ENCODE results near the gene LRPAP1. TPM values are rescaled to one million over a fixed set of nuclear protein-coding genes. Genes with fewer than 3 reads are reported as not detected.
"Not testable (repeated sequence)": the region's sequence is repeated elsewhere in the genome, so short reads cannot be mapped to it uniquely, and the experiment has no call there.

The LRPAP1 gene
- polyA plus RNA-seq, 1 donor, result 219 TPM

GRCh38 chr4:3550792-3551325, 18.6 kb upstream of the LRPAP1 start:
- not testable (repeated sequence) for H3K27ac ChIP-seq (ENCODE audit: low read length); H3K4me3 ChIP-seq (ENCODE audit: low read length); H3K9me3 ChIP-seq (ENCODE audit: control insufficient read depth, low read depth, low read length); H3K36me3 ChIP-seq (ENCODE audit: control insufficient read depth, insufficient read depth, low read length); DNase-seq; H3K4me1 ChIP-seq (ENCODE audit: control insufficient read depth, insufficient read depth, low read length); H3K27me3 ChIP-seq (ENCODE audit: control insufficient read depth, insufficient read depth, low read length)
- WGBS (ENCODE audit: insufficient coverage, low lambda C conversion rate), result no CpG with 5 or more reads among the region's 12 CpGs

DNA sequence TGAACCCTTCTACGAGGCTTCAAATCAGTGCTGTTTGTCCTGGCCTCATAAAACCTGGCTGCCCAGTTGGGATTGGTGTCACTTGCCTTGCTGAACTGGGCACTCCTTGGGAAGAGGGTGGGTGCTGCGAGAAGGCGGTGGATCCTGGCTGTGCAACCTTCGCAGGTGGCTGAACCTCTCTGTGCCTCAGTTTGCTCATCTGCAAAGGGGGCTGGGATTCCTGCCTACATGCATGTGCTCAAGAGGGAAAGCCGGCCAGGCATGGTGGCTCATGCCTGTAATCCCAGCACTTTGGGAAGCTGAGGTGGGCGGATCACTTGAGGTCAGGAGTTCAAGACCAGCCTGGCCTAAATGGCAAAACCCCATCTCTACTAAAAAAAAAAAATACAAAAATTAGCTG, 17.8 kb upstream of the LRPAP1 start:
- no CpG with 5 or more reads among the region's 6 CpGs for WGBS (ENCODE audit: insufficient coverage, low lambda C conversion rate)
- H3K9me3 ChIP-seq (ENCODE audit: control insufficient read depth, low read depth, low read length); H3K36me3 ChIP-seq (ENCODE audit: control insufficient read depth, insufficient read depth, low read length); H3K4me1 ChIP-seq (ENCODE audit: control insufficient read depth, insufficient read depth, low read length); H3K27ac ChIP-seq (ENCODE audit: low read length); DNase-seq; H3K27me3 ChIP-seq (ENCODE audit: control insufficient read depth, insufficient read depth, low read length); H3K4me3 ChIP-seq (ENCODE audit: low read length): not testable (repeated sequence)

DNA sequence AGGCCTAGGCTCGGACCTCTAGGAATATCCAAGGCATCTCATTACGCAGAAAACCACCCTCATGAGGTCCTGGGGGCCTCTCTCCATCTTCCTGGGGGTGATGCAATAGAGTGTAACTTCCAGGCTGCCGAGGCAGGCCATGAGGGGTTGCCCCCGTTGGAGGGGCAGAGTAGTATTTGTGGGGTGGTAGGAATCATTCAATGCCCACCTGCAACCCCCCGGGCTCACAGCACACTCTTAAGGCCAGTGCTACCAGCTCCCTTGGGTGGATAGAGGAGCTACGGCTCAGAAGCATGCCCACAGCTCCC, 17.4 kb upstream of the LRPAP1 start:
- not testable (repeated sequence) for H3K4me1 ChIP-seq (ENCODE audit: control insufficient read depth, insufficient read depth, low read length); H3K27me3 ChIP-seq (ENCODE audit: control insufficient read depth, insufficient read depth, low read length); DNase-seq; H3K9me3 ChIP-seq (ENCODE audit: control insufficient read depth, low read depth, low read length); H3K27ac ChIP-seq (ENCODE audit: low read length); H3K4me3 ChIP-seq (ENCODE audit: low read length); H3K36me3 ChIP-seq (ENCODE audit: control insufficient read depth, insufficient read depth, low read length)
- no CpG with 5 or more reads among the region's 6 CpGs for WGBS (ENCODE audit: insufficient coverage, low lambda C conversion rate)

DNA sequence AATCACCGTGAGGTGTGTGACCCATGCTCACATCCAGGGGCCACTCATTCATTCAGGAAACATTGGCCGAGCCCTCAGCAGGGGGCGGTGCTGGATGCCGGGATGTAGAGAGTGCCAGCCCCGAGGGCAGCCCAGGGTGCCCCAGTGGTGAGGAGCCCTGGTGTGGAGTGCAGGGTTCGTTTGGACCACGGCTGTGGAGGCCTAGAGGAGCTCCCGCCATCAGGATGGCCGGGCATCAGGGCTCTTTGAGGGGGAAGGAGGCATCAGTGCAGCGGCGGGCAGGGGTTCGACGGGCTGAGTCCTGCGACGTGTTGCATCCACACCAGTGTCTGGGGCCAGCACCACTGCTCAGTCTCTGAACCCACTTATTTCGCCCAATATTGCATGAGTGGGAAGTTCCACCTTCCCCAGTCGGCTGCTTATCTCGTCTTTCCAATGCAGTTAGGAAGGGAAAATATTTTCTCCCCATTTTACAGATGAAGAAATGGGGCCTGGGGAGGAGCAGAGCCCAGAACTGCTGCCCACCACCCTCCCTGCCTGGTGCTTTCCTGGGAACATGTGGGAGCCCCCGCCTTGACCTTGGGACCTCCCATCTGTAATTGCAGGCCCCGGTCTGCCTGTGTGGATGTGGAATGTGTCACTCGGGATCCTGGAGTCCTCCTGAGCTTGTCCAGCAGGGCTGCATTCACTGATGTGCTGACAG, 16.9 kb upstream of the LRPAP1 start:
- H3K9me3 ChIP-seq (ENCODE audit: control insufficient read depth, low read depth, low read length); H3K4me3 ChIP-seq (ENCODE audit: low read length); H3K27me3 ChIP-seq (ENCODE audit: control insufficient read depth, insufficient read depth, low read length); H3K27ac ChIP-seq (ENCODE audit: low read length); H3K4me1 ChIP-seq (ENCODE audit: control insufficient read depth, insufficient read depth, low read length); DNase-seq; H3K36me3 ChIP-seq (ENCODE audit: control insufficient read depth, insufficient read depth, low read length): not testable (repeated sequence)
- no CpG with 5 or more reads among the region's 21 CpGs for WGBS (ENCODE audit: insufficient coverage, low lambda C conversion rate)

DNA sequence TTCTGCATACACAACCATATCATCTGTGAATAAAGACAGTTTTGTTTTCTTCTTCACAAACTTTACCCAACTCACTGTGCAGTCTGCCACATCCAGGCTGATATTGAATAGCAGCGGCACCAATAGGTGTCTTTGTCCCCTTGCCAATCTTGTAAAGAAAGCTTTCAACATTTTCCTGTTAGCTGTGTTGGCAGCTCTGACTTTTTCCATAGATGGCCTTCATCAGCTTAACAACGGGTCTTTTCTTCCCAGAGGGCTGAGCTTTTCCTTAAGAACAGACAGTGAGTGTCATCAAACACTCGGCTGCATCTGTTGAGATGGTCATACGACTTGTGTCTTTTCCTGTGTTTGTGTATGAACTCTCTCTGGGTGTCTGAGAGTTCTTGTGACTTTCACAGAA, 14.5 kb upstream of the LRPAP1 start:
- DNase-seq; H3K36me3 ChIP-seq (ENCODE audit: control insufficient read depth, insufficient read depth, low read length); H3K27me3 ChIP-seq (ENCODE audit: control insufficient read depth, insufficient read depth, low read length); H3K27ac ChIP-seq (ENCODE audit: low read length); H3K9me3 ChIP-seq (ENCODE audit: control insufficient read depth, low read depth, low read length); H3K4me3 ChIP-seq (ENCODE audit: low read length); H3K4me1 ChIP-seq (ENCODE audit: control insufficient read depth, insufficient read depth, low read length): not testable (repeated sequence)
- WGBS (ENCODE audit: insufficient coverage, low lambda C conversion rate), result no CpG with 5 or more reads among the region's 4 CpGs

DNA sequence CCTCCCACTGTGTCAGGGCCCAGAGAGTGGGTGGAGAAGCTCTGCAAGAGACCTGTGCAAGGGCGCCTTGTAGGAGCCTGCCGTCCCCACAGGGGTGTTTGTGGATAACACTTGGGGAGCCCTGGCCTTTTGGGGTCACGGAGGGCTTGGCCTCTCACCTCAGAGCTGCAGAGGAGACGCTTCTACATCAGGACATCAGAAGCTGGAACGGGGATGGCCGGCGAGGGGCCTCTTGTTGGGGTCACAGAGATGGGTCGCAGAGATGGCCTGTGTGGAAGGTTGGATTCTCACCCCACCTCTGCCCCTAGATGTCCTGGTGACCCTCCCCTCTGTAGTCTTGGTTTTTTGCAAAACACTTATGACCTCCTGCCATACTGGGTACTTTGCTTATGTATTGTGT, 13.1 kb upstream of the LRPAP1 start:
- not testable (repeated sequence) for H3K27me3 ChIP-seq (ENCODE audit: control insufficient read depth, insufficient read depth, low read length); H3K9me3 ChIP-seq (ENCODE audit: control insufficient read depth, low read depth, low read length); H3K4me1 ChIP-seq (ENCODE audit: control insufficient read depth, insufficient read depth, low read length); H3K27ac ChIP-seq (ENCODE audit: low read length); H3K4me3 ChIP-seq (ENCODE audit: low read length); DNase-seq; H3K36me3 ChIP-seq (ENCODE audit: control insufficient read depth, insufficient read depth, low read length)
- WGBS (ENCODE audit: insufficient coverage, low lambda C conversion rate), result no CpG with 5 or more reads among the region's 8 CpGs

DNA sequence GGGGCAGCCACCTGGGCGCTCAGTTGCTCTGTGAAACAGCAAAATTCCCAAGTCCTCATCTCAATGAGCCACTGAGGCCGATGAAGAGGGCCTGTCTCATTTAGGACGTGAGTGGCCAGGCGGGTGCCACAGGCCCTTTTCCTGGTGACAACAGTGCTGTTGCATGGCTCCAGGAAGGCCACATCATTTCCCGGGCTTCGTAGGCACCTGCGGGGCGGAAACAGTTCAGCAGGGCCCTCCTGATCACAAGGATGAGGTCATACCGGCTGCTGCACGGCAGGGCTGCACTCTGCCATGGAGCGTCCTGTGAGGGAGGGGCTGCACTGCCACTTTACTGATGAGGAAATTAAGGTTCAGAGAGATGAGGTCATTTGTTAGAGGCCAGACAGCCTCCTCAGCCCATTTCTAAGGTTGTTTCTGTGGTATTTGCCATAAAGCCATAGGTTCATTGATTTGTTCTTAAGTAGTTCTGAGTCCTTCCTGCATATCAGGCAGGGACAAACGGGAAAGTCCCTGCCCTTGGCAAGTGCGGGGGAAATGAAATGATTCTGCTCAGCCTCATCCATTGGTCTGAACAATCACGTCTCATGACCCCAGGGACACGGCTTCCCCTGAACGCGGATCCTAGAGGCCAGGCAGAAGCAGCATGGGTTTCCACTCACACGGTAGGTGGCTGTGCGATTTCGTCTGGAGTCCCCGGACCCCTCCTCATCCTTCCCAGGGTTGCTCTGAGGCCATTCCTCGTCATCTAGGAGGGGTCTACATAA, 12.2 kb upstream of the LRPAP1 start:
- not testable (repeated sequence) for H3K27me3 ChIP-seq (ENCODE audit: control insufficient read depth, insufficient read depth, low read length); H3K27ac ChIP-seq (ENCODE audit: low read length); H3K9me3 ChIP-seq (ENCODE audit: control insufficient read depth, low read depth, low read length); H3K4me1 ChIP-seq (ENCODE audit: control insufficient read depth, insufficient read depth, low read length); H3K4me3 ChIP-seq (ENCODE audit: low read length); H3K36me3 ChIP-seq (ENCODE audit: control insufficient read depth, insufficient read depth, low read length)
- WGBS (ENCODE audit: insufficient coverage, low lambda C conversion rate), result 60% methylated on average over 1 of the region's 22 CpGs
- DNase-seq, result peak in 1 of 2 donors; percentile 47

GRCh38 chr4:3543415-3543814, 11.2 kb upstream of the LRPAP1 start:
- not testable (repeated sequence) for H3K27ac ChIP-seq (ENCODE audit: low read length); H3K4me3 ChIP-seq (ENCODE audit: low read length); H3K27me3 ChIP-seq (ENCODE audit: control insufficient read depth, insufficient read depth, low read length); H3K36me3 ChIP-seq (ENCODE audit: control insufficient read depth, insufficient read depth, low read length); H3K4me1 ChIP-seq (ENCODE audit: control insufficient read depth, insufficient read depth, low read length); DNase-seq; H3K9me3 ChIP-seq (ENCODE audit: control insufficient read depth, low read depth, low read length)
- no CpG with 5 or more reads among the region's 8 CpGs for WGBS (ENCODE audit: insufficient coverage, low lambda C conversion rate)

GRCh38 chr4:3538906-3539305, 6.7 kb upstream of the LRPAP1 start:
- not testable (repeated sequence) for H3K9me3 ChIP-seq (ENCODE audit: control insufficient read depth, low read depth, low read length); H3K27ac ChIP-seq (ENCODE audit: low read length); H3K36me3 ChIP-seq (ENCODE audit: control insufficient read depth, insufficient read depth, low read length); DNase-seq; H3K27me3 ChIP-seq (ENCODE audit: control insufficient read depth, insufficient read depth, low read length); H3K4me3 ChIP-seq (ENCODE audit: low read length); H3K4me1 ChIP-seq (ENCODE audit: control insufficient read depth, insufficient read depth, low read length)
- no CpG with 5 or more reads among the region's 23 CpGs for WGBS (ENCODE audit: insufficient coverage, low lambda C conversion rate)

- not testable (repeated sequence) for H3K4me1 ChIP-seq (ENCODE audit: control insufficient read depth, insufficient read depth, low read length); DNase-seq; H3K9me3 ChIP-seq (ENCODE audit: control insufficient read depth, low read depth, low read length); H3K36me3 ChIP-seq (ENCODE audit: control insufficient read depth, insufficient read depth, low read length); H3K4me3 ChIP-seq (ENCODE audit: low read length); H3K27me3 ChIP-seq (ENCODE audit: control insufficient read depth, insufficient read depth, low read length); H3K27ac ChIP-seq (ENCODE audit: low read length)
- WGBS (ENCODE audit: insufficient coverage, low lambda C conversion rate), result no CpG with 5 or more reads among the region's 10 CpGs
Measured at GRCh38 chr4:3535812-3536211, 3.6 kb upstream of the LRPAP1 start.

- peaks cover 9% of the 10 kb centered on the region for H3K4me1 ChIP-seq (ENCODE audit: control insufficient read depth, insufficient read depth, low read length)
- WGBS (ENCODE audit: insufficient coverage, low lambda C conversion rate), result no CpG with 5 or more reads among the region's 7 CpGs
- H3K27me3 ChIP-seq (ENCODE audit: control insufficient read depth, insufficient read depth, low read length), result peaks cover 7% of the 10 kb centered on the region
- no peaks in the 10 kb centered on the region for H3K9me3 ChIP-seq (ENCODE audit: control insufficient read depth, low read depth, low read length)
- no peak overlapping the region for H3K4me3 ChIP-seq (ENCODE audit: low read length)
- no peak overlapping the region for H3K27ac ChIP-seq (ENCODE audit: low read length)
- DNase-seq, result no peak
- H3K36me3 ChIP-seq (ENCODE audit: control insufficient read depth, insufficient read depth, low read length), result peaks cover 14% of the 10 kb centered on the region
Measured at GRCh38 chr4:3533423-3533820, 1.2 kb upstream of the LRPAP1 start.

Data from large intestine (tissue), 3 donors.